Naive thymus-derived CD4-positive, alpha-beta T cell (primary cell): Measurements from ENCODE around the gene ATG10. TPM values are rescaled to one million over a fixed set of nuclear protein-coding genes. Genes with fewer than 3 reads are reported as not detected.

Source experiments
- ATAC-seq: fragments of 150-1000 bp; cut with Tn5 transposase; 2 replicates; pipeline ENCODE4 v1.10.0; 2021; ENCODE audit warnings: mild to moderate bottlenecking, moderate library complexity
- CTCF ChIA-PET: fragments of 350-600 bp; sonication (Branson Sonifier 250); formaldehyde crosslinking; loops from one replicate; lab custom pipeline; 2021; ENCODE audit warnings: antibody characterized with exemption; lab: Charles Lee
- POLR2A ChIA-PET: fragments of 350-600 bp; sonication (Branson Sonifier 250); formaldehyde crosslinking; loops from one replicate; lab custom pipeline; 2021; ENCODE audit warnings: antibody characterized with exemption, inconsistent platforms; lab: Charles Lee
- DNase-seq, 9 donors: peaks; one replicate each; pipeline versions ENCODE4 v3.0.0 to v3.0.0-alpha.2; 2020 to 2022; ENCODE audit warnings: mixed read lengths in 1 of 9
- H3K27ac ChIP-seq: one replicate; pipeline ENCODE4 v1.7.0; 2013; ENCODE audit warnings: mild to moderate bottlenecking, low read depth, low read length, moderate library complexity
- H3K27me3 ChIP-seq, 2 donors: one replicate each; pipeline ENCODE4 v1.7.0; 2013; ENCODE audit warnings: low read length in 2 of 2, mild to moderate bottlenecking in 2 of 2, moderate library complexity in 2 of 2; ENCODE audit not compliant: control insufficient read depth in 2 of 2, insufficient read depth in 2 of 2
- H3K36me3 ChIP-seq, 3 experiments: 1 replicate in 2 of 3; 2 replicates in 1 of 3; pipeline ENCODE4 v1.7.0; 2013; ENCODE audit warnings: low read length in 3 of 3, mild to moderate bottlenecking in 3 of 3, moderate library complexity in 1 of 3; ENCODE audit not compliant: insufficient read depth in 3 of 3, control insufficient read depth in 2 of 3
- H3K4me1 ChIP-seq, 2 donors: one replicate each; pipeline ENCODE4 v1.7.0; 2013; ENCODE audit warnings: low read length in 2 of 2, mild to moderate bottlenecking in 2 of 2, moderate library complexity in 1 of 2; ENCODE audit not compliant: control insufficient read depth in 2 of 2, insufficient read depth in 2 of 2
- H3K4me3 ChIP-seq: 2 replicates; pipeline ENCODE4 v1.7.0; 2013; ENCODE audit warnings: mild to moderate bottlenecking, low read length
- H3K9me3 ChIP-seq, 3 experiments: 1 replicate in 2 of 3; 2 replicates in 1 of 3; pipeline ENCODE4 v1.7.0; 2013; ENCODE audit warnings: low read length in 3 of 3; ENCODE audit not compliant: control insufficient read depth in 2 of 3
- H3K27ac Mint-ChIP-seq, 9 donors: one replicate each; pipeline ENCODE4 v1.8.0; 2020 to 2022; ENCODE audit warnings: mixed read lengths in 9 of 9, mild to moderate bottlenecking in 8 of 9, moderate library complexity in 5 of 9, inconsistent platforms in 2 of 9
- H3K27me3 Mint-ChIP-seq, 5 donors: one replicate each; pipeline ENCODE4 v1.8.0; 2021 to 2022; ENCODE audit warnings: mixed read lengths in 5 of 5, mild to moderate bottlenecking in 1 of 5
- H3K36me3 Mint-ChIP-seq, 5 donors: one replicate each; pipeline ENCODE4 v1.8.0; 2020 to 2022; ENCODE audit warnings: mixed read lengths in 5 of 5, mild to moderate bottlenecking in 3 of 5, inconsistent platforms in 1 of 5
- H3K4me1 Mint-ChIP-seq, 7 donors: one replicate each; pipeline ENCODE4 v1.8.0; 2020 to 2022; ENCODE audit warnings: mixed read lengths in 7 of 7, mild to moderate bottlenecking in 3 of 7, inconsistent platforms in 1 of 7
- H3K4me3 Mint-ChIP-seq, 10 donors: one replicate each; pipeline ENCODE4 v1.8.0; 2020 to 2022; ENCODE audit warnings: mild to moderate bottlenecking in 10 of 10, mixed read lengths in 10 of 10, moderate library complexity in 6 of 10, inconsistent platforms in 2 of 10
- H3K9me3 Mint-ChIP-seq, 11 donors: one replicate each; pipeline ENCODE4 v1.8.0; 2020 to 2022; ENCODE audit warnings: mixed read lengths in 11 of 11, mild to moderate bottlenecking in 4 of 11, inconsistent platforms in 1 of 11, moderate library complexity in 1 of 11
- intact Hi-C, 2 donors: fragments of 100-400 bp; cut with micrococcal nuclease; formaldehyde crosslinking; loops; one replicate each; pipeline ENCODE4 v1.15.1; 2023
- polyA plus RNA-seq, 2 donors: library from polyadenylated mRNA; unstranded; fragments of 300-500 nt; fragmentation: Illumina TruSeq; gene quantifications; one replicate each; pipeline ENCODE4 v1.2.3, GENCODE V29; 2021
- total RNA-seq, 6 experiments: library from RNA in 5 of 6; stranded (reverse) in 5 of 6; gene quantifications; 1 replicate in 5 of 6; 2 replicates in 1 of 6; pipeline ENCODE4 v1.2.3 and lab custom pipeline; 2021 to 2026

The ATG10 gene
- total and polyA plus RNA-seq, 7 experiments from 2014 or later: 6.4 to 14.4 (median 9.1) TPM

DNA sequence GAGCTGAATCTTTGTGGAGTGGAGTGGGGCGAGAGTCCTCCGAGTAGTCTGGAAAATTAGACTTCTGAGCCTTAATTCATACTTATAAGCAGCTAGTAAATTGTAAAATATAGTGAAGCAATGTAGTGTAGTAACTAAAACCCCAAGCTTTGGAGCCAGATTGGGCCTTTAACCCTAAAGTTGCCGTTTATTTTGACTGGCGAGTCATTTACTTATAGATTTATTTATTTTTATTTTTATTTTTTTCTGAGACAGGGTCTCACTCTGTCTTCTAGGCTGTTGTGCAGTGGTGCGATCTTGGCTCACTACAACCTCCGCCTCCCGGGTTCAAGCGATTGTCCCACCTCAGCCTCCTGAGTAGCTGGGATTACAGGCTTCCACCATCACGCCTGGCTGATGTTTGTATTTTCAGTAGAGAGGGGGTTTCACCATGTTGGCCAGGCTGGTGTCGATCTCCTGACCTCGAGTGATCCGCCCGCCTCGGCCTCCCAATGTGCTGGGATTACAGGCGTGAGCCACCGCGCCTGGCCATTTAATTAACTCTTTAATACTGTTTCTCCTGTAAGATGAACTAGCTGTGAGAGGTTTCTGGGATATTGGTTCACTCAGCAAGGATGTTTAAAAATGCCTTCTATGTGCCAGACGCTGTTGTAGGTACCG lies 307.0 kb downstream of the ATG10 start:
- ChIA-PET CTCF (interaction anchor here (0.6 to 0.9 kb wide), 2 partner anchors 13 to 71 kb away, joined by 3 read pairs; no protein-coding TSS in a partner anchor), POLR2A (interaction anchor here (0.5 to 2.8 kb wide), 6 partner anchors 13 to 798 kb away, joined by 3 to 15 read pairs (median 3); partner anchors contain the start of genes SSBP2, TMEM167A and XRCC4)
- intact Hi-C loops: loop anchor here (1.0 to 10.0 kb wide), 12 partner anchors 78 to 1872 kb away; partner anchors contain the start of genes SSBP2 (in 2 of the 2), TMEM167A (in 2 of the 2), XRCC4 (in 2 of the 2) and ZCCHC9 (in 2 of the 2)
- Histone ChIP-seq H3K36me3 (peaks cover 6 to 29% (median 14%) of the 10 kb centered on the region in 3 experiments), H3K27me3 (no peaks in the 10 kb centered on the region), H3K4me3 (peak overlapping the region; percentile 72), H3K4me1 (peaks cover 12 to 16% of the 10 kb centered on the region in 2 donors), H3K9me3 (no peaks in the 10 kb centered on the region), H3K27ac (peak overlapping the region; percentile 80)
- Mint-ChIP-seq H3K4me1 (peaks cover 13 to 60% (median 39%) of the 10 kb centered on the region in 7 donors), H3K36me3 (peaks cover 7 to 33% (median 30%) of the 10 kb centered on the region in 5 donors), H3K4me3 (peak overlapping the region; percentile 87 to 98 (median 94)), H3K27me3 (no peaks in the 10 kb centered on the region), H3K27ac (peak overlapping the region; percentile 94 to 99 (median 96)), H3K9me3 (peaks cover 0 to 3% (median 0%) of the 10 kb centered on the region in 11 donors)
- DNase-seq (no peak), ATAC-seq (no peak)

- no peaks in the 10 kb centered on the region for H3K27me3 Mint-ChIP-seq
- CTCF ChIA-PET: interaction anchor here (0.6 kb wide), 1 partner anchor 1803 kb away, joined by 3 read pairs; no protein-coding TSS in a partner anchor
- intact Hi-C loops: no loop called here
Observed at GRCh38 chr5:82283893-82284292, 312.1 kb downstream of the ATG10 start.

GRCh38 chr5:82285206-82285605 lies 313.4 kb downstream of the ATG10 start:
- H3K4me1 ChIP-seq: no peaks in the 10 kb centered on the region
- intact Hi-C loops: no loop called here
- CTCF ChIA-PET: no interaction called here
- Mint-ChIP-seq H3K27ac (no peak overlapping the region), H3K36me3 (no peaks in the 10 kb centered on the region), H3K9me3 (no peaks in the 10 kb centered on the region), H3K4me1 (peaks cover 0 to 6% (median 3%) of the 10 kb centered on the region in 7 donors), H3K27me3 (no peaks in the 10 kb centered on the region), H3K4me3 (no peak overlapping the region)
- H3K36me3 ChIP-seq: no peaks in the 10 kb centered on the region
- H3K4me3 ChIP-seq: no peak overlapping the region
- ATAC-seq (no peak), DNase-seq (no peak)
- H3K9me3 ChIP-seq: no peaks in the 10 kb centered on the region
- no peak overlapping the region for H3K27ac ChIP-seq
- POLR2A ChIA-PET: no interaction called here
- H3K27me3 ChIP-seq: no peaks in the 10 kb centered on the region

More at GRCh38 chr5:82283893-82284292, 312.1 kb downstream of the ATG10 start:
- Mint-ChIP-seq H3K4me3 (no peak overlapping the region), H3K4me1 (peaks cover 0 to 15% (median 4%) of the 10 kb centered on the region in 7 donors), H3K36me3 (no peaks in the 10 kb centered on the region), H3K27ac (no peak overlapping the region), H3K9me3 (no peaks in the 10 kb centered on the region)
- no peak overlapping the region for H3K27ac ChIP-seq
- ATAC-seq (no peak), DNase-seq (no peak)
- H3K9me3 ChIP-seq: no peaks in the 10 kb centered on the region
- no peaks in the 10 kb centered on the region for H3K27me3 ChIP-seq
- POLR2A ChIA-PET: no interaction called here
- H3K4me3 ChIP-seq: no peak overlapping the region
- no peaks in the 10 kb centered on the region for H3K36me3 ChIP-seq
- H3K4me1 ChIP-seq: peaks cover 0 to 3% of the 10 kb centered on the region in 2 donors

- POLR2A ChIA-PET: interaction anchor here (0.8 kb wide), 1 partner anchor 14 kb away, joined by 3 read pairs; no protein-coding TSS in a partner anchor
Observed at GRCh38 chr5:82287625-82288024, 315.8 kb downstream of the ATG10 start.

GRCh38 chr5:82290005-82290404 lies 318.2 kb downstream of the ATG10 start:
- H3K4me3 Mint-ChIP-seq: no peak overlapping the region
- no peak overlapping the region for H3K27ac Mint-ChIP-seq
- H3K27me3 Mint-ChIP-seq: no peaks in the 10 kb centered on the region
- intact Hi-C loops: no loop called here
- H3K4me1 ChIP-seq: no peaks in the 10 kb centered on the region
- H3K4me1 Mint-ChIP-seq: no peaks in the 10 kb centered on the region
- H3K27me3 ChIP-seq: no peaks in the 10 kb centered on the region
- no peaks in the 10 kb centered on the region for H3K9me3 Mint-ChIP-seq
- ChIA-PET POLR2A (no interaction called here), CTCF (no interaction called here)
- H3K27ac ChIP-seq: no peak overlapping the region
- DNase-seq (no peak), ATAC-seq (no peak)
- H3K4me3 ChIP-seq: no peak overlapping the region
- no peaks in the 10 kb centered on the region for H3K36me3 ChIP-seq
- H3K9me3 ChIP-seq: no peaks in the 10 kb centered on the region
- no peaks in the 10 kb centered on the region for H3K36me3 Mint-ChIP-seq

More at GRCh38 chr5:82287625-82288024, 315.8 kb downstream of the ATG10 start:
- Histone ChIP-seq H3K36me3 (no peaks in the 10 kb centered on the region), H3K4me3 (no peak overlapping the region), H3K9me3 (no peaks in the 10 kb centered on the region), H3K27ac (no peak overlapping the region), H3K4me1 (no peaks in the 10 kb centered on the region), H3K27me3 (no peaks in the 10 kb centered on the region)
- CTCF ChIA-PET: no interaction called here
- Mint-ChIP-seq H3K4me1 (peaks cover 0 to 3% (median 0%) of the 10 kb centered on the region in 7 donors), H3K9me3 (no peaks in the 10 kb centered on the region), H3K27me3 (no peaks in the 10 kb centered on the region), H3K4me3 (no peak overlapping the region), H3K36me3 (no peaks in the 10 kb centered on the region), H3K27ac (no peak overlapping the region)
- ATAC-seq: no peak
- no peak for DNase-seq
- intact Hi-C loops: no loop called here

DNA sequence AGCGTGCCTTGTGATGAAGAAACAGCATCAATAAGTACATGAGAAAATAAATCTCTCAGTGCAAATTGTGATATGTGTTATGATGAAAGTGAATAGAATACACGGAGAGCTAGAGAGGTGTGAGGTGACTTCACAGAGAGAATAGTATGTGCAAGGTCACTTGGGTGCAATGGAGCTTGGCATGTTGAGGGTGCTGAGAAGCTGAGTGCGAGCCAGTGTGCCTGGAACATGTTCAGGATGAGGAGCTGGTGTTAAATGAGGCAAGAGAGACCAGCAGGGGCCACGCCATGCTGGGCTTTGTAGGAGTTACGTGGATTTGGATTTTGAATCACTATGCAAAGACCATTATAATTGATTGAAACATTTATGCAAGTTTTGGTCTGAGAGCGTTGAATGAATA lies 319.1 kb downstream of the ATG10 start:
- DNase-seq (no peak), ATAC-seq (no peak)
- Histone ChIP-seq H3K27me3 (no peaks in the 10 kb centered on the region), H3K9me3 (no peaks in the 10 kb centered on the region), H3K4me3 (no peak overlapping the region), H3K27ac (no peak overlapping the region), H3K4me1 (no peaks in the 10 kb centered on the region), H3K36me3 (no peaks in the 10 kb centered on the region)
- Mint-ChIP-seq H3K36me3 (no peaks in the 10 kb centered on the region), H3K4me1 (no peaks in the 10 kb centered on the region), H3K27ac (no peak overlapping the region), H3K9me3 (no peaks in the 10 kb centered on the region), H3K4me3 (no peak overlapping the region), H3K27me3 (peaks cover 0 to 2% (median 0%) of the 10 kb centered on the region in 5 donors)
- CTCF ChIA-PET: interaction anchor here (1.4 kb wide), 1 partner anchor 12 kb away, joined by 3 read pairs; no protein-coding TSS in a partner anchor
- POLR2A ChIA-PET: interaction anchor here (1.1 kb wide), 1 partner anchor 13 kb away, joined by 3 read pairs; the partner anchor contains the start of gene RPS23
- intact Hi-C loops: no loop called here
